K562 (cell line): ENCODE results near the gene NKAPL. TPM values are rescaled to one million over a fixed set of nuclear protein-coding genes. Genes with fewer than 3 reads are reported as not detected.

Experiments
- ATAC-seq: fragments of 200-7000 bp; cut with Tn5 transposase; 3 replicates; pipeline ENCODE4 v1.9.1; 2020; ENCODE audit warnings: moderate library complexity
- BruUV-seq: library from RNA; stranded (reverse); fragments of 400-500 nt; replicated peaks from 2 replicates; lab custom pipeline; 2021; lab: Mats Ljungman, UMichigan
- CTCF ChIA-PET: fragments of 300-600 bp; formaldehyde crosslinking; extraction: SDS; loops from one replicate; lab custom pipeline; 2021; ENCODE audit warnings: low intra/inter-chr PET ratio; lab: Yijun Ruan, JAX
- POLR2A ChIA-PET: fragments of 300-600, 350-650 bp; sonication (Branson Sonifier 250); formaldehyde crosslinking; extraction: SDS; loops from one replicate; lab custom pipeline; 2021; ENCODE audit warnings: antibody characterized with exemption, inconsistent platforms; lab: Yijun Ruan, JAX
- DNase-seq, 4 experiments: peaks; one replicate each; pipeline versions ENCODE4 v3.0.0 to v3.0.0-alpha.2; 2011 to 2018; ENCODE audit warnings: low spot score in 3 of 4, mixed read lengths in 3 of 4; ENCODE audit errors: extremely low read depth in 1 of 4
- FAIRE-seq: peaks from 2 replicates; lab custom pipeline; 2011; peaks lifted over from hg19 to GRCh38; lab: Jason Lieb, UNC
- H2AFZ ChIP-seq: 2 replicates; pipeline ENCODE4 v1.6.0; 2011; ENCODE audit warnings: low read depth, low read length, control low read depth, inconsistent platforms
- H3K27ac ChIP-seq: fragments of 200-600 bp; 3 replicates; pipeline ENCODE4 v1.8.0; 2011; ENCODE audit warnings: low read depth, mild to moderate bottlenecking, control low read depth, inconsistent platforms, low read length, moderate library complexity, mixed read lengths; ENCODE audit errors: extremely low read depth
- H3K27me3 ChIP-seq, 2 experiments: fragments of 300-600 bp in 1 of 2; 2 replicates in 1 of 2; 3 replicates in 1 of 2; pipeline versions ENCODE4 v1.6.0 to v1.8.0; 2011; ENCODE audit warnings: inconsistent platforms in 2 of 2, low read length in 2 of 2, mild to moderate bottlenecking in 1 of 2, mixed read lengths in 1 of 2, moderate library complexity in 1 of 2; ENCODE audit not compliant: control insufficient read depth in 2 of 2, insufficient read depth in 2 of 2
- H3K36me3 ChIP-seq: fragments of 300-600 bp; 3 replicates; pipeline ENCODE4 v1.8.0; 2011; ENCODE audit warnings: mild to moderate bottlenecking, low read length, inconsistent platforms; ENCODE audit not compliant: control insufficient read depth, insufficient read depth
- H3K4me1 ChIP-seq, 2 experiments: fragments of 200-600 bp in 1 of 2; replicated peaks in 1 of 2; 2 replicates in 1 of 2; 3 replicates in 1 of 2; pipeline versions ENCODE4 v1.5.1 to v1.8.0; 2011; ENCODE audit warnings: inconsistent platforms in 2 of 2, low read length in 2 of 2, mild to moderate bottlenecking in 1 of 2, mixed read lengths in 1 of 2, moderate library complexity in 1 of 2; ENCODE audit not compliant: control insufficient read depth in 2 of 2, insufficient read depth in 2 of 2
- H3K4me2 ChIP-seq: 2 replicates; pipeline ENCODE4 v1.6.1; 2011; ENCODE audit warnings: low read length, control low read depth, inconsistent platforms, mixed read lengths; ENCODE audit not compliant: insufficient read depth
- H3K4me3 ChIP-seq: fragments of 200-600 bp; sonication (generic), shearing (Covaris generic); 2 replicates; pipeline ENCODE4 v1.5.1; 2016; ENCODE audit warnings: control low read depth, inconsistent platforms
- H3K79me2 ChIP-seq: fragments of 200-600 bp; 3 replicates; pipeline ENCODE4 v1.8.0; 2011; ENCODE audit warnings: low read length, inconsistent platforms; ENCODE audit not compliant: control insufficient read depth, insufficient read depth
- H3K9ac ChIP-seq, 2 experiments: 2 replicates each; pipeline versions ENCODE4 v1.6.0 to v1.6.1; 2011; ENCODE audit warnings: low read depth in 2 of 2, low read length in 2 of 2, control low read depth in 1 of 2, inconsistent platforms in 1 of 2, mild to moderate bottlenecking in 1 of 2, mixed read lengths in 1 of 2; ENCODE audit not compliant: insufficient read depth in 1 of 2
- H3K9me1 ChIP-seq: one replicate; pipeline ENCODE4 v1.6.0; 2011; ENCODE audit warnings: inconsistent platforms, mild to moderate bottlenecking, low read length, moderate library complexity; ENCODE audit not compliant: control insufficient read depth, insufficient read depth
- H3K9me3 ChIP-seq: replicated peaks from 2 replicates; pipeline ENCODE4 v1.5.1; 2011; ENCODE audit warnings: low read depth, low read length, inconsistent platforms; ENCODE audit not compliant: control insufficient read depth, insufficient read depth
- H4K20me1 ChIP-seq: replicated peaks from 2 replicates; pipeline ENCODE4 v1.6.1; 2011; ENCODE audit warnings: low read length, inconsistent platforms, mixed read lengths; ENCODE audit not compliant: control insufficient read depth, insufficient read depth
- FOXO4 ChIP-seq: fragments of 450-650 bp; formaldehyde crosslinking; IDR thresholded peaks from 2 replicates; pipeline ENCODE4 v1.4.0; 2020; ENCODE audit warnings: mild to moderate bottlenecking, moderate library complexity
- NCOA2 ChIP-seq, 2 experiments: fragments of 450-650 bp; IDR thresholded peaks; 2 replicates each; pipeline ENCODE4 v1.6.1; 2018; ENCODE audit warnings: mild to moderate bottlenecking in 2 of 2, moderate library complexity in 1 of 2; ENCODE audit not compliant: partially characterized antibody in 2 of 2
- SIN3B ChIP-seq: fragments of 450-650 bp; IDR thresholded peaks from 2 replicates; pipeline ENCODE4 v1.6.1; 2017; ENCODE audit warnings: low read depth, mild to moderate bottlenecking, moderate library complexity
- SMARCA5 ChIP-seq: fragments of 450-650 bp; IDR thresholded peaks from 2 replicates; pipeline ENCODE4 v1.6.1; 2016
- TRIM24 ChIP-seq, 2 experiments: fragments of 450-650 bp; IDR thresholded peaks; 2 replicates each; pipeline ENCODE4 v1.6.1; 2016
- ZFP30 ChIP-seq: fragments of 250-450 bp; sonication (Bioruptor Pico); IDR thresholded peaks from 2 replicates; pipeline ENCODE4 v1.8.0; 2022; ENCODE audit warnings: moderate library complexity, mild to moderate bottlenecking, inconsistent platforms, borderline replicate concordance
- ZNF121 ChIP-seq: sonication (generic); formaldehyde crosslinking; conservative IDR thresholded peaks from 2 replicates; pipeline ENCODE4 v1.8.0; 2022; ENCODE audit warnings: missing genetic modification reagents
- ZNF263 ChIP-seq: sonication (generic); formaldehyde crosslinking; IDR thresholded peaks from 2 replicates; pipeline ENCODE4 v1.8.0; 2022; ENCODE audit warnings: mild to moderate bottlenecking, missing genetic modification reagents, borderline replicate concordance
- ZNF609 ChIP-seq: sonication (generic); formaldehyde crosslinking; IDR thresholded peaks from 2 replicates; pipeline ENCODE4 v1.8.1; 2023; ENCODE audit warnings: missing genetic modification reagents, mild to moderate bottlenecking, borderline replicate concordance
- WGBS: fragments of 100-300 bp; shearing (Covaris generic); methylation state at CpG from one replicate; pipeline ENCODE4 v1.1.6; 2016; ENCODE audit warnings: low coverage, mixed read lengths; ENCODE audit not compliant: insufficient coverage; ENCODE audit errors: missing lambda C conversion rate; 5-methylcytosine and 5-hydroxymethylcytosine counted together
- in situ Hi-C: fragments of 300-500 bp; cut with MboI; formaldehyde crosslinking; loops from 4 replicates; pipeline ENCODE4 v1.15.0; 2018; ENCODE audit warnings: inconsistent platforms, mixed read lengths
- intact Hi-C: fragments of 100-400 bp; cut with micrococcal nuclease; formaldehyde crosslinking; loops from 2 replicates; pipeline ENCODE4 v1.14.2; 2022
- polyA plus RNA-seq, 8 experiments: library from polyadenylated mRNA; depleted of rRNA in 4 of 8; stranded (reverse) in 5 of 8; unstranded in 3 of 8; fragments of >200 nt; fragmentation: Nextera tagmentation in 2 of 8; fragmentation: Illumina TruSeq in 1 of 8; extraction: Ambion mirVana in 2 of 8; extraction: Trizol in 1 of 8; gene quantifications; 2 replicates each; pipeline versions ENCODE4 v1.2.1 to v1.2.3, GENCODE V29; 2011 to 2014; ENCODE audit warnings: inconsistent platforms in 1 of 8, missing spikeins in 1 of 8
- total RNA-seq, 7 experiments: library from RNA; depleted of rRNA in 6 of 7; stranded (reverse); fragments of >200 nt in 6 of 7; fragmentation: Illumina TruSeq in 2 of 7; extraction: Trizol in 2 of 7; gene quantifications; 2 replicates each; pipeline versions ENCODE4 v1.2.1 to v1.2.3, GENCODE V29; 2011 to 2021; ENCODE audit warnings: low replicate concordance in 1 of 7
- TF ChIP-seq, protein P1 (sequence below): fragments of 450-650 bp; formaldehyde crosslinking; conservative IDR thresholded peaks from 2 replicates; pipeline ENCODE4 v1.4.0; 2022; ENCODE audit warnings: mild to moderate bottlenecking, missing genetic modification characterization

NKAPL gene
- total and polyA plus RNA-seq, 9 of the 15 experiments (the other 6 are each of a cell fraction or from before 2014, with no cell fraction given), result not detected

GRCh38 chr6:28213213-28213523 lies 45.9 kb upstream of the NKAPL start:
- Histone ChIP-seq H3K4me2 (peak overlapping the region; percentile 86), H2AFZ (peak overlapping the region; percentile 96), H3K4me3 (no peak overlapping the region), H3K79me2 (peaks cover 13% of the 10 kb centered on the region), H3K9me3 (peaks cover 1% of the 10 kb centered on the region; the same call in 1 of the 2 replicates), H3K36me3 (no peaks in the 10 kb centered on the region), H3K4me1 (peaks cover 22 to 28% of the 10 kb centered on the region in 2 experiments), H3K27ac (0 out of 3 replicates have a peak overlapping the region, but pooled peaks have one; percentile 74), H3K9me1 (no peaks in the 10 kb centered on the region), H3K27me3 (no peaks in the 10 kb centered on the region), H4K20me1 (no peaks in the 10 kb centered on the region; the same call in 1 of the 2 replicates), H3K9ac (peak overlapping the region in 1 of 2 experiments; percentile 70; a peak in 2 of 4 replicates)
- no TSS peak for BruUV-seq
- FAIRE-seq (no peak), DNase-seq (no peak), ATAC-seq (no peak)
- in situ Hi-C loops (no loop called here), intact Hi-C loops (loop anchor here (2.0 to 10.0 kb wide), 5 partner anchors 51 to 1048 kb away; a partner anchor contains a TSS)
- 35% methylated on average over 2 of the region's 2 CpGs for WGBS
- POLR2A ChIA-PET, result interaction anchor here (0.9 to 1.6 kb wide), 3 partner anchors 14 to 405 kb away, joined by 3 to 6 read pairs (median 3); no protein-coding TSS in a partner anchor
- CTCF ChIA-PET, result no interaction called here
- TF ChIP-seq TRIM24 (IDR thresholded peaks at IDR 0.05), result 0 out of 4 replicates have a peak, but pooled peaks of 1 of the 2 experiments have one; percentile 1
- no peak for TF ChIP-seq ZNF263 (CRISPR knock-in tag)
- no peak for TF ChIP-seq ZNF609 (CRISPR knock-in tag)
- TF ChIP-seq ZFP30 (CRISPR knock-in tag), result 0 out of 2 replicates have a peak, but pooled peaks have one; percentile 49
- TF ChIP-seq, protein P1, sequence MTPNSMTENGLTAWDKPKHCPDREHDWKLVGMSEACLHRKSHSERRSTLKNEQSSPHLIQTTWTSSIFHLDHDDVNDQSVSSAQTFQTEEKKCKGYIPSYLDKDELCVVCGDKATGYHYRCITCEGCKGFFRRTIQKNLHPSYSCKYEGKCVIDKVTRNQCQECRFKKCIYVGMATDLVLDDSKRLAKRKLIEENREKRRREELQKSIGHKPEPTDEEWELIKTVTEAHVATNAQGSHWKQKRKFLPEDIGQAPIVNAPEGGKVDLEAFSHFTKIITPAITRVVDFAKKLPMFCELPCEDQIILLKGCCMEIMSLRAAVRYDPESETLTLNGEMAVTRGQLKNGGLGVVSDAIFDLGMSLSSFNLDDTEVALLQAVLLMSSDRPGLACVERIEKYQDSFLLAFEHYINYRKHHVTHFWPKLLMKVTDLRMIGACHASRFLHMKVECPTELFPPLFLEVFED (CRISPR knock-in tag), result 0 out of 2 replicates have a peak, but pooled peaks have one; percentile 29
- TF ChIP-seq SMARCA5, result peak; percentile 68; the same call in 1 of the 2 replicates
- no peak for TF ChIP-seq FOXO4 (CRISPR knock-in tag)
- no peak for TF ChIP-seq ZNF121 (CRISPR knock-in tag)
- peak in 1 of 2 experiments; percentile 4 for TF ChIP-seq NCOA2 (IDR thresholded peaks at IDR 0.05; ENCODE audit: partially characterized antibody in 2 of 2)
- 0 out of 2 replicates have a peak, but pooled peaks have one; percentile 6 for TF ChIP-seq SIN3B
